Naive thymus-derived CD4-positive, alpha-beta T cell (primary cell): ENCODE data around the gene ARAP3. TPM values are rescaled to one million over a fixed set of nuclear protein-coding genes. Genes with fewer than 3 reads are reported as not detected.

Experiments
- ATAC-seq: fragments of 150-1000 bp; cut with Tn5 transposase; 2 replicates; pipeline ENCODE4 v1.10.0; 2021; ENCODE audit warnings: mild to moderate bottlenecking, moderate library complexity
- CTCF ChIA-PET: fragments of 350-600 bp; sonication (Branson Sonifier 250); formaldehyde crosslinking; loops from one replicate; lab custom pipeline; 2021; ENCODE audit warnings: antibody characterized with exemption; lab: Charles Lee
- POLR2A ChIA-PET: fragments of 350-600 bp; sonication (Branson Sonifier 250); formaldehyde crosslinking; loops from one replicate; lab custom pipeline; 2021; ENCODE audit warnings: antibody characterized with exemption, inconsistent platforms; lab: Charles Lee
- DNase-seq, 9 donors: peaks; one replicate each; pipeline versions ENCODE4 v3.0.0 to v3.0.0-alpha.2; 2020 to 2022; ENCODE audit warnings: mixed read lengths in 1 of 9
- H3K27ac ChIP-seq: one replicate; pipeline ENCODE4 v1.7.0; 2013; ENCODE audit warnings: mild to moderate bottlenecking, low read depth, low read length, moderate library complexity
- H3K27me3 ChIP-seq, 2 donors: one replicate each; pipeline ENCODE4 v1.7.0; 2013; ENCODE audit warnings: low read length in 2 of 2, mild to moderate bottlenecking in 2 of 2, moderate library complexity in 2 of 2; ENCODE audit not compliant: control insufficient read depth in 2 of 2, insufficient read depth in 2 of 2
- H3K36me3 ChIP-seq, 3 experiments: 1 replicate in 2 of 3; 2 replicates in 1 of 3; pipeline ENCODE4 v1.7.0; 2013; ENCODE audit warnings: low read length in 3 of 3, mild to moderate bottlenecking in 3 of 3, moderate library complexity in 1 of 3; ENCODE audit not compliant: insufficient read depth in 3 of 3, control insufficient read depth in 2 of 3
- H3K4me1 ChIP-seq, 2 donors: one replicate each; pipeline ENCODE4 v1.7.0; 2013; ENCODE audit warnings: low read length in 2 of 2, mild to moderate bottlenecking in 2 of 2, moderate library complexity in 1 of 2; ENCODE audit not compliant: control insufficient read depth in 2 of 2, insufficient read depth in 2 of 2
- H3K4me3 ChIP-seq: 2 replicates; pipeline ENCODE4 v1.7.0; 2013; ENCODE audit warnings: mild to moderate bottlenecking, low read length
- H3K9me3 ChIP-seq, 3 experiments: 1 replicate in 2 of 3; 2 replicates in 1 of 3; pipeline ENCODE4 v1.7.0; 2013; ENCODE audit warnings: low read length in 3 of 3; ENCODE audit not compliant: control insufficient read depth in 2 of 3
- H3K27ac Mint-ChIP-seq, 9 donors: one replicate each; pipeline ENCODE4 v1.8.0; 2020 to 2022; ENCODE audit warnings: mixed read lengths in 9 of 9, mild to moderate bottlenecking in 8 of 9, moderate library complexity in 5 of 9, inconsistent platforms in 2 of 9
- H3K27me3 Mint-ChIP-seq, 5 donors: one replicate each; pipeline ENCODE4 v1.8.0; 2021 to 2022; ENCODE audit warnings: mixed read lengths in 5 of 5, mild to moderate bottlenecking in 1 of 5
- H3K36me3 Mint-ChIP-seq, 5 donors: one replicate each; pipeline ENCODE4 v1.8.0; 2020 to 2022; ENCODE audit warnings: mixed read lengths in 5 of 5, mild to moderate bottlenecking in 3 of 5, inconsistent platforms in 1 of 5
- H3K4me1 Mint-ChIP-seq, 7 donors: one replicate each; pipeline ENCODE4 v1.8.0; 2020 to 2022; ENCODE audit warnings: mixed read lengths in 7 of 7, mild to moderate bottlenecking in 3 of 7, inconsistent platforms in 1 of 7
- H3K4me3 Mint-ChIP-seq, 10 donors: one replicate each; pipeline ENCODE4 v1.8.0; 2020 to 2022; ENCODE audit warnings: mild to moderate bottlenecking in 10 of 10, mixed read lengths in 10 of 10, moderate library complexity in 6 of 10, inconsistent platforms in 2 of 10
- H3K9me3 Mint-ChIP-seq, 11 donors: one replicate each; pipeline ENCODE4 v1.8.0; 2020 to 2022; ENCODE audit warnings: mixed read lengths in 11 of 11, mild to moderate bottlenecking in 4 of 11, inconsistent platforms in 1 of 11, moderate library complexity in 1 of 11
- intact Hi-C, 2 donors: fragments of 100-400 bp; cut with micrococcal nuclease; formaldehyde crosslinking; loops; one replicate each; pipeline ENCODE4 v1.15.1; 2023
- polyA plus RNA-seq, 2 donors: library from polyadenylated mRNA; unstranded; fragments of 300-500 nt; fragmentation: Illumina TruSeq; gene quantifications; one replicate each; pipeline ENCODE4 v1.2.3, GENCODE V29; 2021
- total RNA-seq, 6 experiments: library from RNA in 5 of 6; stranded (reverse) in 5 of 6; gene quantifications; 1 replicate in 5 of 6; 2 replicates in 1 of 6; pipeline ENCODE4 v1.2.3 and lab custom pipeline; 2021 to 2026

The ARAP3 gene
- total and polyA plus RNA-seq, 7 experiments from 2014 or later: 1.0 to 15.3 (median 9.8) TPM; not detected in 2

DNA sequence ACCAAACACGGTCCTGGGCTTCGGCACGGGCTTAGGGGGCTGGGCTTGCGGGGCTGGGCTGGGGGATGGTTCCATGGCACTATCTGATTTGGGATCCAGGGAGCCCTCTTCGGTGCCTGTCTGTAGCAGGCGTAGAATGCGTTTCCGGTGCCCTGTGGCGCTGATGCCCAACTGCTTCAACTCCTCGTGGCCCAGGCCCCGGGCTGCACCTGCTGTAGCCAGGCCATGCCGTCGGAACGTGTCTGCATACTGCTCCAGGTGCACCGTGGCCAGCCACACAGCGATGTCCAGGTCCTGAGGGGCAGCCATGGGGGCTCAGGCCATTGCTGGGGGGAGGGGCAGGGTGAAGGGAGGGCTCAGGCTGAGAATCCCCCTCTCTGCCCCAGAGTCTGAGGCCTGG is 1.9 kb downstream of the ARAP3 start:
- Mint-ChIP-seq H3K4me3 (peak overlapping the region in 1 of 10 donors; percentile 80), H3K4me1 (peaks cover 15 to 33% (median 27%) of the 10 kb centered on the region in 7 donors), H3K36me3 (peaks cover 0 to 5% (median 0%) of the 10 kb centered on the region in 5 donors), H3K9me3 (peaks cover 0 to 2% (median 0%) of the 10 kb centered on the region in 11 donors), H3K27ac (peak overlapping the region in 1 of 9 donors; percentile 70), H3K27me3 (no peaks in the 10 kb centered on the region)
- Histone ChIP-seq H3K4me3 (no peak overlapping the region), H3K9me3 (no peaks in the 10 kb centered on the region), H3K4me1 (peaks cover 14 to 16% of the 10 kb centered on the region in 2 donors), H3K27me3 (no peaks in the 10 kb centered on the region), H3K27ac (no peak overlapping the region), H3K36me3 (no peaks in the 10 kb centered on the region)
- DNase-seq: no peak
- intact Hi-C loops: loop anchor here in 1 of 2 donors (2.0 kb wide), 1 partner anchor 15 kb away; no protein-coding TSS in a partner anchor
- POLR2A ChIA-PET: interaction anchor here (1.2 kb wide), 2 partner anchors 29 to 43 kb away, joined by 3 to 4 read pairs; partner anchors contain the start of gene FCHSD1
- CTCF ChIA-PET: interaction anchor here (1.0 kb wide), 2 partner anchors 13 to 281 kb away, joined by 3 to 4 read pairs; no protein-coding TSS in a partner anchor
- no peak for ATAC-seq

GRCh38 chr5:141677415-141677814 is 4.6 kb downstream of the ARAP3 start:
- intact Hi-C loops: no loop called here
- H3K4me3 Mint-ChIP-seq: no peak overlapping the region
- ChIA-PET POLR2A (interaction anchor here (0.6 kb wide), 1 partner anchor 295 kb away, joined by 5 read pairs; no protein-coding TSS in a partner anchor), CTCF (no interaction called here)
- no peak overlapping the region for H3K27ac ChIP-seq
- DNase-seq (no peak), ATAC-seq (no peak)
- no peaks in the 10 kb centered on the region for H3K27me3 ChIP-seq
- peaks cover 0 to 2% (median 0%) of the 10 kb centered on the region in 11 donors for H3K9me3 Mint-ChIP-seq
- peaks cover 9 to 19% (median 11%) of the 10 kb centered on the region in 7 donors for H3K4me1 Mint-ChIP-seq
- H3K4me1 ChIP-seq: peaks cover 1 to 2% of the 10 kb centered on the region in 2 donors
- H3K27me3 Mint-ChIP-seq: no peaks in the 10 kb centered on the region
- no peaks in the 10 kb centered on the region for H3K36me3 ChIP-seq
- no peaks in the 10 kb centered on the region for H3K9me3 ChIP-seq
- H3K27ac Mint-ChIP-seq: peak overlapping the region in 1 of 9 donors; percentile 5
- peaks cover 0 to 5% (median 0%) of the 10 kb centered on the region in 5 donors for H3K36me3 Mint-ChIP-seq
- H3K4me3 ChIP-seq: no peak overlapping the region

DNA sequence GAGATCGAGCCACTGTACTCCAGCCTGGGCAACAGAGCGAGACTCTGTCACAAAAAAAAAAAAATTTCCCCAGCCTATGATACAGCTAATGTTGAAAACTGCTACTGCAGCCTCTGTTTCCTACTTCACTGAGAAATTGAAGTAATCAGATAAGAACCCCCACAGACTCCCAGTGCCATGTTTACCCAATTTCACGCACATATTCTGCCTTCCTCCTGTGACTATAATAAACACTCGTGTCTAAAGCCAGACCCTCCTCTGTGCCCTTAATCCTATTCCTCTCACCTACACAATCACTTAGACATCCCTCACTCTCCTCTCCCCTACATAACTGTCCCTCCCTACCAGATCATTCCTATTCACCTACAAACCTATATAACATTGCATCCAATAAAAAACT is 6.4 kb downstream of the ARAP3 start:
- H3K4me3 Mint-ChIP-seq: no peak overlapping the region
- Histone ChIP-seq H3K4me3 (no peak overlapping the region), H3K27ac (no peak overlapping the region), H3K4me1 (no peaks in the 10 kb centered on the region), H3K27me3 (no peaks in the 10 kb centered on the region), H3K36me3 (no peaks in the 10 kb centered on the region), H3K9me3 (no peaks in the 10 kb centered on the region)
- H3K9me3 Mint-ChIP-seq: peaks cover 0 to 2% (median 0%) of the 10 kb centered on the region in 11 donors
- CTCF ChIA-PET: interaction anchor here (0.6 to 1.6 kb wide), 5 partner anchors 11 to 204 kb away, joined by 3 to 6 read pairs (median 3); no protein-coding TSS in a partner anchor
- H3K4me1 Mint-ChIP-seq: peaks cover 0 to 9% (median under 1%) of the 10 kb centered on the region in 7 donors
- ATAC-seq (no peak), DNase-seq (no peak)
- POLR2A ChIA-PET: no interaction called here
- no peaks in the 10 kb centered on the region for H3K27me3 Mint-ChIP-seq
- H3K27ac Mint-ChIP-seq: no peak overlapping the region
- H3K36me3 Mint-ChIP-seq: peaks cover 0 to 5% (median 0%) of the 10 kb centered on the region in 5 donors
- intact Hi-C loops: no loop called here

DNA sequence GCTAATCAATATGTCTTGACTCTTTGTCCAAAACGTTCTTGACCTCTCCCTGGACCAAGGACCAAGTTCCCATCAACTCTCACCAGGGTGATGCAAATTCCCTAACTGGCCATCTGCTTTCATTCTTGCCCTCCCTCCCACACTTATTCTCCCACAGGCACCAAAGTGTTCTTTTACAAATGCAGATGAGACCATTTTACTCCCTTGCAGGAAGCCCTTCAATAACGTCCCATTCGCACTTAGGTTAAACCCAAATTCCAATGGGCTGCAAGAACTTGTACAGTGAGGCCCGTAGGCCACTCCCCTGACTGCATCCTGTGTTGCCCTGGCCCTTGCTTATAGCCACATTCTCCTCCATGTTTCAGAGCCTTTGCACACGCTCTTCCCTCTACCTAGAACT is 7.3 kb downstream of the ARAP3 start:
- ATAC-seq (no peak), DNase-seq (no peak)
- H3K4me3 ChIP-seq: no peak overlapping the region
- H3K27me3 ChIP-seq: no peaks in the 10 kb centered on the region
- H3K4me1 ChIP-seq: no peaks in the 10 kb centered on the region
- POLR2A ChIA-PET: no interaction called here
- H3K36me3 ChIP-seq: no peaks in the 10 kb centered on the region
- H3K9me3 ChIP-seq: no peaks in the 10 kb centered on the region
- intact Hi-C loops: no loop called here
- peak overlapping the region in 1 of 9 donors; percentile 18 for H3K27ac Mint-ChIP-seq
- no peak overlapping the region for H3K27ac ChIP-seq
- H3K27me3 Mint-ChIP-seq: no peaks in the 10 kb centered on the region
- peaks cover 0 to 5% (median 0%) of the 10 kb centered on the region in 5 donors for H3K36me3 Mint-ChIP-seq
- H3K4me1 Mint-ChIP-seq: peaks cover 0 to 7% (median 0%) of the 10 kb centered on the region in 7 donors
- H3K9me3 Mint-ChIP-seq: peaks cover 0 to 2% (median 0%) of the 10 kb centered on the region in 11 donors
- CTCF ChIA-PET: no interaction called here
- no peak overlapping the region for H3K4me3 Mint-ChIP-seq

DNA sequence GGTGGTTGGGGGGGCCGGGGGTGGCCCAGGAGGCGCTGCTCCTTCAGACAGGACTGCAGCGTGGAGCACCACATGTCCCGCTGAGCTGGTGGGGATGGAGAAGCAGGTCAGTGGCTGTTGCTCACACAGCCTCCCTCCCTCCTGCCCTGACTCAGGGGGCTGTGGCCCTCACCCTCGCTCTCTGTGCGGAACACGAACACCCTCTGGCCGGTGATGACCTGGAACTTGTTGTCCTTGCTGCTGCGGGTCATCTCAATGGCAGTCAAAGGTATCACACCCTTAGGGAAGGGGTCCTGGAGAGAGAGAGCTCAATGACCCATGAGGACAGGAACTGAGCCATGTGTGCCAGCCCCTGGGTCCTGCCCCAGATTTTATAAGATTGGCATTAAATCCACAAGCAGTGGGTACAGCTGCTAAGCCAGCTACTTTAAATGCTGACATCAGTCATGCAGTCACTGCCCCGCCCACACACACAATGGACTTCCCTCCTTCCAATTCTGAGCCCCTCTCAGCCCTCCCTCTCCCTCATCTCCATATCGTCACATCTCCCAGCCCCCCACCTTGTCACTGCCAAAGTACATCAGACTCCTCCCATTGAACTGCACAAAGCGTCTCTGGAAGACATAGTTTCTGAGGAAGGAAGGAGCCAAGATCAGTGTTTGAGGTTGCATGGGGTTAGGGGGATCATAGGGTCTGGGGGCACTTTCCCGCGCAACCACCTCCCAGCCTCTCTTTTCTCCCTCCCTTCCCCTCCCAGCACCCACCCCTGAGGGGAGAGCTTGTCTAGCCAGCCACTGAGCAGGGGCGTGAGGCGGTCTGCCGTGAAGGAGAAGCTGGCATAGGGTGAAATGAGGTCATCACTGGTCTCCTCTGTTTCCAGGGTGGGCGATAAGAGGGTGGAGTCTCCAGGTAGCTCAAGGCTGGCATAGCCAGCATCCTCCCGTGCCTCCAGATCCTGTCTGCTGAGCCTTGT is 8.9 kb downstream of the ARAP3 start:
- Histone ChIP-seq H3K36me3 (no peaks in the 10 kb centered on the region), H3K9me3 (no peaks in the 10 kb centered on the region), H3K27me3 (no peaks in the 10 kb centered on the region), H3K27ac (no peak overlapping the region), H3K4me3 (no peak overlapping the region), H3K4me1 (no peaks in the 10 kb centered on the region)
- H3K27ac Mint-ChIP-seq: no peak overlapping the region
- no peak overlapping the region for H3K4me3 Mint-ChIP-seq
- intact Hi-C loops: no loop called here
- H3K27me3 Mint-ChIP-seq: no peaks in the 10 kb centered on the region
- ATAC-seq (no peak), DNase-seq (no peak)
- POLR2A ChIA-PET: no interaction called here
- peaks cover 0 to under 1% (median 0%) of the 10 kb centered on the region in 11 donors for H3K9me3 Mint-ChIP-seq
- CTCF ChIA-PET: interaction anchor here (0.6 to 1.4 kb wide), 3 partner anchors 9 to 142 kb away, joined by 3 to 4 read pairs (median 4); no protein-coding TSS in a partner anchor
- H3K36me3 Mint-ChIP-seq: peaks cover 0 to under 1% (median 0%) of the 10 kb centered on the region in 5 donors
- H3K4me1 Mint-ChIP-seq: peaks cover 0 to 4% (median 0%) of the 10 kb centered on the region in 7 donors

- Mint-ChIP-seq H3K4me1 (peaks cover 0 to 4% (median 0%) of the 10 kb centered on the region in 7 donors), H3K27ac (no peak overlapping the region), H3K9me3 (no peaks in the 10 kb centered on the region), H3K36me3 (no peaks in the 10 kb centered on the region), H3K27me3 (no peaks in the 10 kb centered on the region), H3K4me3 (no peak overlapping the region)
- Histone ChIP-seq H3K4me1 (no peaks in the 10 kb centered on the region), H3K27ac (no peak overlapping the region), H3K9me3 (no peaks in the 10 kb centered on the region), H3K27me3 (no peaks in the 10 kb centered on the region), H3K4me3 (no peak overlapping the region), H3K36me3 (no peaks in the 10 kb centered on the region)
- ChIA-PET CTCF (interaction anchor here (0.5 to 3.3 kb wide), 4 partner anchors 8 to 1389 kb away, joined by 3 to 15 read pairs (median 4); no protein-coding TSS in a partner anchor), POLR2A (interaction anchor here (1.5 to 1.6 kb wide), 2 partner anchors 11 to 288 kb away, joined by 4 to 5 read pairs; no protein-coding TSS in a partner anchor)
- intact Hi-C loops: no loop called here
- peak; percentile 16 for ATAC-seq
- DNase-seq: no peak
Measured at GRCh38 chr5:141672071-141672840, 9.8 kb downstream of the ARAP3 start.
